DND-41 (cell line): ENCODE data around the gene PXN.

Experiments used
- ATAC-seq: fragments of 200-7000 bp; cut with Tn5 transposase; 3 replicates; pipeline ENCODE4 v1.9.1; 2021; ENCODE audit warnings: low read depth; ENCODE audit not compliant: insufficient read depth
- DNase-seq: peaks from one replicate; pipeline ENCODE4 v3.0.0-alpha.2; 2020
- H2AFZ ChIP-seq: 2 replicates; pipeline ENCODE4 v1.6.0; 2012; ENCODE audit warnings: low read depth, low read length
- H3K27ac ChIP-seq: 2 replicates; pipeline ENCODE4 v1.5.1; 2012; ENCODE audit warnings: low read length, inconsistent platforms
- H3K27me3 ChIP-seq: fragments of 200-600 bp; sonication (generic); 2 replicates; pipeline ENCODE4 v1.6.0; 2012; ENCODE audit warnings: low read length, mild to moderate bottlenecking, inconsistent platforms; ENCODE audit not compliant: insufficient read depth, poor library complexity
- H3K36me3 ChIP-seq: 2 replicates; pipeline ENCODE4 v1.5.1; 2012; ENCODE audit warnings: low read length, inconsistent platforms; ENCODE audit not compliant: insufficient read depth
- H3K4me1 ChIP-seq: 2 replicates; pipeline ENCODE4 v1.5.1; 2012; ENCODE audit warnings: mild to moderate bottlenecking, low read length; ENCODE audit not compliant: insufficient read depth
- H3K4me2 ChIP-seq: 2 replicates; pipeline ENCODE4 v1.6.0; 2012; ENCODE audit warnings: mild to moderate bottlenecking, moderate library complexity, low read length, inconsistent platforms; ENCODE audit not compliant: insufficient read depth
- H3K4me3 ChIP-seq, 2 experiments: fragments of 200-600 bp in 1 of 2; shearing (Covaris generic) in 1 of 2; 2 replicates each; pipeline ENCODE4 v1.5.1; 2012 to 2016; ENCODE audit warnings: inconsistent platforms in 2 of 2, low read length in 2 of 2, mild to moderate bottlenecking in 2 of 2, low read depth in 1 of 2, moderate library complexity in 1 of 2
- H3K79me2 ChIP-seq: 2 replicates; pipeline ENCODE4 v1.6.0; 2012; ENCODE audit warnings: low read length, inconsistent platforms; ENCODE audit not compliant: insufficient read depth
- H3K9ac ChIP-seq: 2 replicates; pipeline ENCODE4 v1.6.0; 2012; ENCODE audit warnings: low read depth, mild to moderate bottlenecking, inconsistent platforms, low read length, moderate library complexity
- H3K9me3 ChIP-seq: 2 replicates; pipeline ENCODE4 v1.5.1; 2012; ENCODE audit warnings: low read length, moderate library complexity, mild to moderate bottlenecking, inconsistent platforms; ENCODE audit not compliant: insufficient read depth, severe bottlenecking
- H4K20me1 ChIP-seq: 2 replicates; pipeline ENCODE4 v1.6.0; 2012; ENCODE audit warnings: low read length; ENCODE audit not compliant: insufficient read depth
- EZH2 ChIP-seq: IDR thresholded peaks from 3 replicates; pipeline ENCODE4 v1.6.1; 2012; ENCODE audit warnings: borderline replicate concordance, low read depth, mild to moderate bottlenecking, moderate library complexity, low read length, inconsistent platforms; ENCODE audit not compliant: severe bottlenecking
- TF ChIP-seq, protein P1 (sequence below): IDR thresholded peaks from 2 replicates; pipeline ENCODE4 v1.5.1; 2012; ENCODE audit warnings: borderline replicate concordance, low read length, moderate library complexity, mild to moderate bottlenecking; ENCODE audit not compliant: poor library complexity, severe bottlenecking; ENCODE audit errors: extremely low read depth

Gene PXN

GRCh38 chr12:120241561-120242274 is 23.8 kb downstream of the PXN start:
- Histone ChIP-seq H3K27me3 (no peaks in the 10 kb centered on the region), H3K9me3 (no peaks in the 10 kb centered on the region), H3K27ac (no peak overlapping the region), H4K20me1 (peaks cover 24% of the 10 kb centered on the region), H3K4me2 (no peak overlapping the region), H2AFZ (no peak overlapping the region), H3K4me3 (no peak overlapping the region), H3K4me1 (no peaks in the 10 kb centered on the region), H3K36me3 (no peaks in the 10 kb centered on the region), H3K9ac (no peak overlapping the region), H3K79me2 (no peaks in the 10 kb centered on the region)
- DNase-seq (no peak), ATAC-seq (no peak)
- no peak for TF ChIP-seq EZH2
- TF ChIP-seq, protein P1, sequence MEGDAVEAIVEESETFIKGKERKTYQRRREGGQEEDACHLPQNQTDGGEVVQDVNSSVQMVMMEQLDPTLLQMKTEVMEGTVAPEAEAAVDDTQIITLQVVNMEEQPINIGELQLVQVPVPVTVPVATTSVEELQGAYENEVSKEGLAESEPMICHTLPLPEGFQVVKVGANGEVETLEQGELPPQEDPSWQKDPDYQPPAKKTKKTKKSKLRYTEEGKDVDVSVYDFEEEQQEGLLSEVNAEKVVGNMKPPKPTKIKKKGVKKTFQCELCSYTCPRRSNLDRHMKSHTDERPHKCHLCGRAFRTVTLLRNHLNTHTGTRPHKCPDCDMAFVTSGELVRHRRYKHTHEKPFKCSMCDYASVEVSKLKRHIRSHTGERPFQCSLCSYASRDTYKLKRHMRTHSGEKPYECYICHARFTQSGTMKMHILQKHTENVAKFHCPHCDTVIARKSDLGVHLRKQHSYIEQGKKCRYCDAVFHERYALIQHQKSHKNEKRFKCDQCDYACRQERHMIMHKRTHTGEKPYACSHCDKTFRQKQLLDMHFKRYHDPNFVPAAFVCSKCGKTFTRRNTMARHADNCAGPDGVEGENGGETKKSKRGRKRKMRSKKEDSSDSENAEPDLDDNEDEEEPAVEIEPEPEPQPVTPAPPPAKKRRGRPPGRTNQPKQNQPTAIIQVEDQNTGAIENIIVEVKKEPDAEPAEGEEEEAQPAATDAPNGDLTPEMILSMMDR, result no peak

DNA sequence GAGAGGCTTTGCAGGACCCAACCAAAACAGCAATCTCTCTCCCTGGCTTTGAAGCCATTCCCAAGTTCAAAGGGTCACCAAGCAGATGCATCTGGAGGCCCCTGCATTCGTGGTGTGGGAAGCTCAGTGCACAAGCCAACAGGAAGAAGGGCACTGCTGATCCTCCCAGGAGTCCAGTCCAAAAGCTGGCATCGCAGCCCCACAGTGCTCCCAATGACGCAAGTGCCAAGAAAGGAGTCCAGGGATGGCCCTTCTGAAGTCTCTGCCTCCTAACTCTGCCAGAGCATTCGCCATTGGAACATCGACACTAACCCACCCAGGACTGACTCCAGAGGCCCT is 25.1 kb downstream of the PXN start:
- H3K9ac ChIP-seq, result no peak overlapping the region
- H3K27ac ChIP-seq, result no peak overlapping the region
- no peak overlapping the region for H3K4me2 ChIP-seq
- H3K27me3 ChIP-seq, result no peaks in the 10 kb centered on the region
- no peak for DNase-seq
- H3K36me3 ChIP-seq, result no peaks in the 10 kb centered on the region
- H3K9me3 ChIP-seq, result no peaks in the 10 kb centered on the region
- H3K4me1 ChIP-seq, result no peaks in the 10 kb centered on the region
- peaks cover 24% of the 10 kb centered on the region for H4K20me1 ChIP-seq
- H2AFZ ChIP-seq, result no peak overlapping the region
- no peak overlapping the region for H3K4me3 ChIP-seq
- ATAC-seq, result no peak
- no peak for TF ChIP-seq EZH2
- TF ChIP-seq, protein P1, result no peak
- no peaks in the 10 kb centered on the region for H3K79me2 ChIP-seq

- H3K79me2 ChIP-seq, result no peaks in the 10 kb centered on the region
- ATAC-seq (no peak), DNase-seq (no peak)
- no peak overlapping the region for H2AFZ ChIP-seq
- no peaks in the 10 kb centered on the region for H3K27me3 ChIP-seq
- no peak overlapping the region for H3K4me2 ChIP-seq
- H3K9me3 ChIP-seq, result no peaks in the 10 kb centered on the region
- H3K9ac ChIP-seq, result no peak overlapping the region
- no peaks in the 10 kb centered on the region for H3K36me3 ChIP-seq
- peaks cover 27% of the 10 kb centered on the region for H4K20me1 ChIP-seq
- H3K27ac ChIP-seq, result no peak overlapping the region
- no peak overlapping the region for H3K4me3 ChIP-seq
- TF ChIP-seq, protein P1, result no peak
- TF ChIP-seq EZH2, result no peak
- no peaks in the 10 kb centered on the region for H3K4me1 ChIP-seq
Measured at GRCh38 chr12:120239776-120240494, 25.6 kb downstream of the PXN start.
